ENCODE data around the gene CEP44.

Gene CEP44

GRCh38 chr4:174381440-174381800 lies 97.7 kb downstream of the CEP44 start:
- no peak for DNase-seq

Measured in amygdala (tissue), 56 donors.